Activated CD4-positive, alpha-beta T cell treated with anti-CD3 and anti-CD28 coated beads, Interleukin-2, amount 50 U/mL, for 16 hours (primary cell): Measurements from ENCODE around the gene RNF167.

ENCODE experiments used
- DNase-seq: peaks from one replicate; pipeline ENCODE4 v3.0.0-alpha.2; 2020

The RNF167 gene

DNA sequence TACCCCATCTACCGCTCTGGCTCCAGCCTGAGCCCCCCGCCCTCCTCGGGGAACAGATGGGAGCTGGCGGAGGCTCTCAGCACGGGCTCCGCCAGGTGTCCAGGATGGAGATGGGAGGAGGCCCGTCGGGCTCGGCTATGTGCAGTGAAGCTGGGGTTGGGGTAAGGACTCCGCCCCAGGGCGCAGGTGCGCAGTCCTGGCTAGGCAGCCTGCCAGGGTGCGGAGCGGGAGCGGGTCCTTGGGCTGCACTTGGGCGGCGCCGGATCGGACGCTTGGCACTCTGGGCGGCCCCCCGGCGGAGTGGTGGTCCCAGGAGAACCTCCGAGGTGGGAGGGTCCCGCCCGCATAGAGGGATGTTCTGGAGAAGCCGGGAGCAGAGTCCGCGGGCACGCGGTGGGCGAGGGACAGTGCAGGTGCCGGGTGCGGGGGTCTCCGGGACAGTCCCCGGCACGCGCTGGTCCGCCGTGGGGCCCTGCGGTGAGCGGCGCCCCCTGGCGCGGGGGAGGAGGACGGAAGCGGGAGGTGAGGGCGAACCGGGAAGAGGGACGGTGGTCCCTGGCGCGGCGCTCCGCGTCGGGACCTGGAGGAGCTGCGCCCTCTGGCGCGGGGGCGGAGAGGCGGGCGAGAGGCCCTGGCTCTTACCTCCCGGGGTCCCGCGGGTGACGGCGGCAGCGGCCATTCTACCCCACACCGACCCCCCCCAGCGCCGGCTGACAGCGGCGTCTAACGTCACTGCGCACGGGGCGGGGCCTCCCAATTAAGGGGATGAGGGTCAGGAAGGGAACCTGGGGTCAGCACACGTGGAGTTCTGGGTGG is 47.1 kb downstream of the RNF167 start, which contains the start of gene CAMTA2:
TSS of gene CAMTA2 (minus strand) at position 725 of the 816 bp plus-strand sequence. CDS start 1,453 bp downstream, outside the sequence.
- DNase-seq: peak; percentile 90

DNA sequence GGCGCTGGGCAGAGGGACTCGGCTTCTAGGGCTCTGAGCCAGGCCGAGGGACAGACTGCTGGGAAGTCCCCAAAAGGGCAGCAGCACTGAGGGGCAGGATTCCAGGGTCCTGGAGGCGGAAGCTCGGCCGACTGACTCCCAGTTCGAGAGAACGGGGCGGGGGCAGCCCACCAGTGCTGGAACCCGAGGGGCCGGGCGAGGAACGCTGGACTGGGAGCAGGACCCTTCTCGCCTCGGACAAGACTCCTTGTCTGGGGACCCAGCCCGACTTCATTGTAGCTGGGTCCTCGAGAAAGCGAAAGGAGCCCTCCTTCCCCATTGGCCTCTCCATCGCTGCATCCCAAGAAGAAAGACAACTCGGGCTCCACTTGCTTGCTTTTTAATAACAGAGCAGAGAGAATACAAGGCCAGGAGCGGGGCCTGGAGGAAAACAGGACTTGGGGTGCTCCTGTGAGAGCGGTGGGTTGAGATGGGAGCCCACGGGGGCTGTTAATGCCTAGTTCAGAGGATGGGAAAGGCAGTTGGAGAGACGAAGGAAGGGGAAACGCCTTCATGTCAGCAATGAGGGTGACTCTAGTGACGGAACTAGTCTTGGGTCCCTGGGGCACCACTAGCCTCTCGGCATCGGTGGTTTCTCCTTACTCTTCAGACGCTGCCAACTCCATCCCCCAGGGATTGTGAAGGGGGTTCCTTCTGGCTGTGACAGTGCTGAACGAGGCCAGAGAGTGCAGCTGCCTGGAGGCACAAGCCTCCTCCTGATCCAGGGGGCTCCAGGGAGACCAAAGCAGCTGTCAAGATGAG is 47.9 kb downstream of the RNF167 start:
- no peak for DNase-seq

DNA sequence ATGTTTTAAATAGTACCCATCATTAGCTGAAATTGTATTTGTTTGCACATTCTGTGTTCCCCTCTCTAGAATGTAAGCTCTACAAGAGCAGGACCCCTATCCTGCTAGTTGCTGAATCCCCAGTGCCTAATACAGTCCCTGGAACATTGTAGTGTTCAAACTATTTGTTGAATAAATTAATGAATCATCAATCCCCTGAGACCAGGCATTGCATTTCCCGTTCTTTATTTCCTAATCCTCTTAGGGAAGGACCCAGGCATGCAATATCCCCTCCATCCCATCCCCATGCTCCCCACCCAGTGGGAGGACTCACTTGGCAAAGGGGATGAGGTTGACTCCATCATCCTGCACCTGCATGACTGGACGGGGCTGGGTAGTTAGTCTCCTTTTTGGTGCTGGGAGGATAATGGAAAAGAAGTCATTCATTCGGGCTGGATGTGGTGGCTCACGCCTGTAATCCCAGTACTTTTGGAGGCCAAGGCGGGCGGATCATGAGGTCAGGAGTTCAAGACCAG is 54.1 kb downstream of the RNF167 start:
- no peak for DNase-seq
